BJ (cell line): ENCODE measurements around the gene LDLRAD3. TPM values are rescaled to one million over a fixed set of nuclear protein-coding genes. Genes with fewer than 3 reads are reported as not detected.

Experiments used
- CTCF ChIA-PET: fragments of 350-600 bp; formaldehyde crosslinking; extraction: SDS; loops from one replicate; lab custom pipeline; 2021; ENCODE audit warnings: antibody characterized with exemption, inconsistent platforms; lab: Yijun Ruan, JAX
- POLR2A ChIA-PET: fragments of 300-600 bp; sonication (Branson Sonifier 250); formaldehyde crosslinking; extraction: SDS; loops from one replicate; lab custom pipeline; 2021; ENCODE audit warnings: antibody characterized with exemption; lab: Charles Lee
- DNase-seq: peaks from one replicate; pipeline ENCODE4 v3.0.0-alpha.2; 2011; ENCODE audit warnings: low read depth
- H3K27me3 ChIP-seq: 2 replicates; pipeline ENCODE4 v1.6.0; 2011; ENCODE audit warnings: low read length; ENCODE audit not compliant: control insufficient read depth, insufficient read depth
- H3K36me3 ChIP-seq: 2 replicates; pipeline ENCODE4 v1.5.1; 2011; ENCODE audit warnings: low read length; ENCODE audit not compliant: control insufficient read depth, insufficient read depth
- H3K4me3 ChIP-seq: 2 replicates; pipeline ENCODE4 v1.5.1; 2011; ENCODE audit warnings: low read depth, mild to moderate bottlenecking, control low read depth, low read length
- CTCF ChIP-seq: IDR thresholded peaks from 2 replicates; pipeline ENCODE4 v1.5.1; 2011; ENCODE audit warnings: low read depth, mild to moderate bottlenecking, control low read depth, inconsistent platforms, low read length, moderate library complexity; ENCODE audit not compliant: insufficient read depth
- polyA plus RNA-seq: library from polyadenylated mRNA; depleted of rRNA; stranded (reverse); fragments of >200 nt; gene quantifications from 2 replicates; pipeline ENCODE4 v1.2.3, GENCODE V29; 2011

The LDLRAD3 gene
- polyA plus RNA-seq, 1 experiment: 3.5 TPM

GRCh38 chr11:35917676-35918075 is 26.2 kb upstream of the LDLRAD3 start:
- POLR2A ChIA-PET: no interaction called here
- DNase-seq: no peak
- TF ChIP-seq CTCF: no peak
- H3K4me3 ChIP-seq: no peak overlapping the region
- CTCF ChIA-PET: interaction anchor here (1.2 kb wide), 1 partner anchor 18 kb away, joined by 3 read pairs; no protein-coding TSS in a partner anchor
- H3K27me3 ChIP-seq: no peaks in the 10 kb centered on the region; the same call in none of the 2 replicates
- no peaks in the 10 kb centered on the region for H3K36me3 ChIP-seq

- no peaks in the 10 kb centered on the region for H3K36me3 ChIP-seq
- ChIA-PET CTCF (no interaction called here), POLR2A (no interaction called here)
- no peak for TF ChIP-seq CTCF
- H3K27me3 ChIP-seq: peaks cover 1% of the 10 kb centered on the region
- no peak overlapping the region for H3K4me3 ChIP-seq
- no peak for DNase-seq
These were observed 25.1 kb upstream of the LDLRAD3 start for GRCh38 chr11:35918716-35919115.

GRCh38 chr11:35919244-35919643 is 24.6 kb upstream of the LDLRAD3 start:
- ChIA-PET POLR2A (interaction anchor here (0.6 kb wide), 1 partner anchor 232 kb away, joined by 3 read pairs; no protein-coding TSS in a partner anchor), CTCF (no interaction called here)
- no peak overlapping the region for H3K4me3 ChIP-seq
- H3K27me3 ChIP-seq: peaks cover 1% of the 10 kb centered on the region
- TF ChIP-seq CTCF: no peak
- no peaks in the 10 kb centered on the region for H3K36me3 ChIP-seq
- DNase-seq: no peak

GRCh38 chr11:35923452-35923851 is 20.4 kb upstream of the LDLRAD3 start:
- DNase-seq: no peak
- POLR2A ChIA-PET: no interaction called here
- CTCF ChIA-PET: no interaction called here
- no peak for TF ChIP-seq CTCF
- Histone ChIP-seq H3K4me3 (no peak overlapping the region), H3K36me3 (no peaks in the 10 kb centered on the region), H3K27me3 (peaks cover 1% of the 10 kb centered on the region; the same call in 1 of the 2 replicates)

GRCh38 chr11:35924811-35925210 is 19.1 kb upstream of the LDLRAD3 start:
- CTCF ChIA-PET: interaction anchor here (0.9 kb wide), 1 partner anchor 9 kb away, joined by 3 read pairs; no protein-coding TSS in a partner anchor
- Histone ChIP-seq H3K4me3 (no peak overlapping the region), H3K36me3 (no peaks in the 10 kb centered on the region), H3K27me3 (peaks cover 1% of the 10 kb centered on the region; the same call in 1 of the 2 replicates)
- POLR2A ChIA-PET: no interaction called here
- no peak for DNase-seq
- TF ChIP-seq CTCF: no peak
